ENCODE data around the gene UBE3B.

GRCh38 chr12:109573029-109573913, 95.8 kb downstream of the UBE3B start, which contains the start of the genes MMAB and MVK:
- TF ChIP-seq CTCF (conservative IDR thresholded peaks at IDR 0.05 in 1 of 2, IDR thresholded peaks at IDR 0.05 in 1 of 2; ENCODE audit: low read depth in 1 of 2, low read length in 2 of 2) (no peak), EZH2 (IDR thresholded peaks at IDR 0.05; ENCODE audit: low read length, missing control alignments) (no peak)

Measured in fibroblast of lung (primary cell).